ENCODE data around the gene CWF19L2.
A peak's percentile ranks its signal among the peaks of the same experiment; 100 is the strongest.
"Not testable (repeated sequence)": the region's sequence is repeated elsewhere in the genome, so short reads cannot be mapped to it uniquely, and the experiment has no call there.

CWF19L2 gene

DNA sequence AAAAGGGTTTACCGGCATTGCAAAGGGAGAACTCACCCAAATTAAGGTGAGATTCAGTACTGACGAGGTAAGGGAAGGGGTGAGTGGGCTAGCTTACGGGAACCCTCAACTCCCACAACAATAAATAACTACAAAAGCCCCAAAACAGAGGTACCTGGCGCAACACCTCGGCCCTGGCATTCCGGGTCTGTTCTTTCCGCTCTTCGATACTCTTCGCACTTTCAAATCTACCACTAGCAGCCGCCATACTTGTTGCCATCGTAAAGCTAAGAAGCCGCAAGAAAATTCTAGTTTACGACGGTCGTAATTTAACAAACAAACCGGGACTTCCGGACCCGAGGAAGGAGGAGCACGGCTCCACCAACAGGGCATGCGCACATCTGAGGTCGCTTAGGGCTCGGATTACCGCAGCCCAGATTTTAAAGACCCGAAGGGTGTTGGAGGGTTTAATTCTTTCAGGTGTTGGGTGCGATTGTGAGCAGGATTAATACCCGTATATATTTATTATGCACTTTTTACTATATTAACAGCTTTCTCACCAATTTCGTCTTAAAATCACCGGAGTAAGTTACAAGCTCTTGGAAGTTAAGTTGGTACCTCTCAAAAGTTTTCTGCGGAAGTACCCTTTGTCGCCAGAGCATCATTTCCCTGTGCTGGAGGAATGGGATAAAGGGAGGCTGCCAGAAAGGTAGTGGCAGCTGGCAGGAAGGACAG is at the start of gene CWF19L2:
CWF19L2 (minus strand) TSS at position 268 of the 714 bp plus-strand sequence; CDS start at position 259, 9 bp downstream.
- DNase-seq = peak; percentile 98

DNA sequence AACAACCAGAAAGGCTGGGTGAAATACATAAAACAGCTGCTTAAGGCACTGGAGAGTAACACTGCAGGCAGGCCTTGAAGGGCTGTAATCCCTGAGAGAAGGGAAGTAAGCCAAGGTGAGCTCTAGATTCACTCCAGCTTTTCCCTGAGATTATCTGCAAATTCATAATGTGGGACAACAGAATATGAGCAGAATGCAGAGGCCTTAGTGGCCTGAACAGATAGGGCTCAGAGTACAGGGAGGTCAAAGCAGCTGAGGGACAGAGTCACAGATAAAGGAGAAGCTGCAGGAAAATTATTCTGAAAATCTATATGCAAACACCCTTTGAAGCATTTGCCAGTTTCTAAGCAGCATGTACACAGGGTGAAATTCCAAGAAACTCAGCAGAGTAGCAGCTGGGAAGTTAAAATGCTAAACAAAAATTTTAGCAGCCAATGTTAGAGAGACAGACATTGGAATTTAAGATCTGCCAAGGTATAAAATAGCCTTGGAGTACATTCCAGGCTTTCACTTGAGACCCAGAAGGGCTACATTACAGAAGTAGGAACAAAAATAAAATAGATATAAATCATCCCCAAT is 48.1 kb upstream of the CWF19L2 start:
- DNase-seq = no peak

DNA sequence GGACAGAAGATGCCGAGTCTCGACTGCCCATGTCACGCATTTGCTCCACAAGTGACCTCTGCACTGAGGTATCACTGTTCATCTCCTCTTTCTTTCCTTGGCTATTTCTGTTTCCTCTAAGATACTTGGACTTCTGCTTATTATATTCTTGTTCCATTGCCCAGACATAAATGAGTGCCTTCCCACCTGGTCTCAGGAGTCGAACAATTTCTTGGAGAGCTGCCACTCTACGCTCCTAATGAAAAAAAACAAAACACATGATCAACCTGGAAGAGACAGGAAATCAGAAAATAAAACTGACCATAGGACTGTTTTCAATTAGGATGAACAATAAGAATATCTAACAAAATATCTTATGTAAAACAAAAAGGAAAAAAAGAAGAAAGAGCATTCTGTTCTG is 47.4 kb upstream of the CWF19L2 start:
- DNase-seq = no peak

DNA sequence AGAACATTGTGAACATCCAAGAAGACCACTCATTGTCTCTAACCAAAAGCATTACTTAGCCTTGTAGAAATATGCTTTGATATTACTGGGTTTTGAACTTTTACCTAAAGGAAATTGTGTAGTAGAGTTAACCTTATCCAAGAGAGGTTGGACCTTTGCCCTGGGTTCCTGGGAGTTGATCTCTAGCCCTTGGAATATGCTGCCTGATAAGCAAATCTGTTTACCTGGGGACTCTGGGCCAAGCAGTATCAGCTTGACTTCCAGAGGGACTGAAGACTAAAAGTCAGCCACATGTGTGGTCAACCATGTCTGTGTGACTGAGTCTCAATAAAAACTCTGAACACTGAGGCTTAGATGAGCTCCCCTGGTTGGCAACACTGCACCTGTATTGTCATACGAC is 44.1 kb upstream of the CWF19L2 start:
- DNase-seq = no peak

GRCh38 chr11:107497371-107497770 is 39.7 kb upstream of the CWF19L2 start:
- not testable (repeated sequence) for DNase-seq

GRCh38 chr11:107496011-107496410 is 38.4 kb upstream of the CWF19L2 start:
- DNase-seq = no peak

- DNase-seq = no peak
These were observed 36.4 kb upstream of the CWF19L2 start for GRCh38 chr11:107494055-107494454.

DNA sequence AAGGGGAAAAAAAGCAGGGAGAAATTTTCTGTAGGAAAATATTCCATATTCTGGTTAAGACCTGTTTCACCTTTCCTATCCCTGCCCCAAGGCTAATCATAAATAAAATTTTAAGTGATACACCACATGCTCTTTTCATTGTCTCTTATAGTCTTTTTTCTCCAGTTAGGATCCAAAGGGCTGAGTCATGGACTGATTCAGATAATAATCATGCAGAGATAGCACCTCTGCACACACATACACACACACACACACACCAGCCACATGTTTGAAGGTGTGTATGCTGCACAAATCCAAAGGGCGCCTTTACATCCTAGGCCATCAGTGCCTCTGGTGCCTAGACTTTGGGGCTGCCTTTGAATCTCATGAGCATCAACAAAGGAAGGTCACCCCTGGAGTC is 35.5 kb upstream of the CWF19L2 start:
- no peak for DNase-seq

GRCh38 chr11:107490836-107491235 is 33.2 kb upstream of the CWF19L2 start:
- no peak for DNase-seq

DNA sequence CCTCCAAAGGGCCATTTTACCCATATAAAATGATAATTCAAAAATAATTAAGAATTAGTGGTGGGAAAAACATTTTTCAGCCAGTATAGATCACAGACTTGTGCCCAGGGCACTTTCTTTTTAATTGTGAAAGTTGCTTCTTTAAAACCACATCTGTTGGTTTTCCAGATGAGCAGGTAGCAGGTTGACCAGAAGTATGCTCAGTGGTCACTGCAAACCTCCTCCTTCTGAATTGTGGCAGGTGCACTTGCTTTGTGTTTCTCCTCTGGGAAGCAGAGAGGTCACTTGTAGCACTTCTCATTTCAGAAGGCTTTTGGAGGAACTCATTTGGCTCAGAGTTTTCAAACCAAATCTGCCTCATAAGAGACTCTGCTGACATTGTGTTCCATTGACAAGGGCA is 24.6 kb upstream of the CWF19L2 start:
- DNase-seq = no peak

DNA sequence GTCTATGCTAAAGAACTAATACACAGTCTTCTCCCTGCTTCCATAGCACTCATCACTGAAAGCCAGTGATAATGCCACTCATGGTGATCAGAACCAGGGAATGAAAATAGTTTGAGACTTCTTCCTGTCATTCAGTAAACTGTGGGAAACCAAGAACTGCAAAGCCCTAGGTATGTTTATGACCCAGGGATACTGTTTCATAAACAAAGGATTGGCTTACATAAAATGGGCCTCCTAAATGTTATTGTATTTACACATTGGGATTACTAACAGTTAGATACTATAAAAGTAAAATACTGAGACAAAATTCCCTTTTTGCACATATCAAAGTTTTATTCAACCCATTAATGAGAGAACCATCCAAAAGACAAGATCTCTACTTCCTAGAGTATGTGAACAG is 21.3 kb upstream of the CWF19L2 start:
- DNase-seq = no peak

DNA sequence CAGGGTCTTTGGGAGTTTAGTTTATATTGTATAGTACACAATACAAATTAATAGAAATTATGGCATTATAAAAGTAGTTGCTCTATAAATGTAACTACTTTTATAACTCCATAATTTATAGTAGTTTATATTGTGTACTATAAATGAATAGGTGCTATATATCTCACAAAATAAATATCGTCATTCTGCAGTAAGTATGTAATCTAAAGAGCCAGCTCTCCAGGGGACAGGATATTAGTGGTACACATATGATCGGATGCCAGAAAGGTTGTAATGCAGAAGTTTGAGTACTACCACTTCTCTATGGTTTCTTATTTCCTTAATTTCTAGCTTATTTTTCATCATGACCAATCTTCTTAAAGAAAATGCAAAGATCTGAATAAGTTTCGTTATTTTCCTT is 20.2 kb upstream of the CWF19L2 start:
- no peak for DNase-seq

DNA sequence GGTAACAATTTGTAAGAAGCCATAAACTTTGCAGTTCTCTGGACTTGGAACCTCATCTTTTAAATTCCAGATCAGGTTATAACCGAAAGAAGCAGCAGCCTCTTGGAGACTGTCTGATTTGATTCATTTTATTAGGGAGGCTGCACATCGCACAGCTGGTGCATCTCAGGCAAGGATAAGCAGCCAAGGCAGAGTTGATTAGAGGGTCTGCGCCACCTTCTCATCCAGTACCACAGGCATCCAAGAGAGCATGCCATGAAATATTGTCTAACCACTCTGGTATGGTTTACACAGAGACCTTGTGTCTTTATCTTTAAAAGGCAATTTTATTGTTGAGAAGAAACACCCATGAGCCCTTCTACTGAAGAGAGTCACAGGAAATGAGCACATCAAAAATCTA is 16.2 kb upstream of the CWF19L2 start:
- no peak for DNase-seq

- DNase-seq = no peak
These were observed 15.3 kb upstream of the CWF19L2 start for GRCh38 chr11:107472966-107473365.

DNA sequence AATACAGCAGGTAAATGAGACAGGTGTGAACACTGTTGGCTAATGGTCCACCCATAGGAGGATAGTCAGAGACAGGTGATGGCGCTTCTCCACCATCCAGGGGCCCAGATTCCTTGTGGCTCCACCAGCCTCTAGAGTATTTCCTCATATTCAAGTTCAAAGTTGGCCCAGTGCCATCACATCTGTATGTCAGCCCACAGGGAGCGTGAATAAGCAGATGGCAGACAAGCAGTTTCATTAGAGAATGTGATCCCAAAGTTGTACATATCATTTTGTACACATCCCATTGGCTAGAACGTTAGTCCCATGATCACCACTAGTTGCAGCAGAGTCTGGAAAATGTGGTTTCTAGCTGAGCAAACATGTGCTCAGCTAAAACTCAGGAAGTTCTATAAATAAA is 11.0 kb upstream of the CWF19L2 start:
- DNase-seq = no peak

DNA sequence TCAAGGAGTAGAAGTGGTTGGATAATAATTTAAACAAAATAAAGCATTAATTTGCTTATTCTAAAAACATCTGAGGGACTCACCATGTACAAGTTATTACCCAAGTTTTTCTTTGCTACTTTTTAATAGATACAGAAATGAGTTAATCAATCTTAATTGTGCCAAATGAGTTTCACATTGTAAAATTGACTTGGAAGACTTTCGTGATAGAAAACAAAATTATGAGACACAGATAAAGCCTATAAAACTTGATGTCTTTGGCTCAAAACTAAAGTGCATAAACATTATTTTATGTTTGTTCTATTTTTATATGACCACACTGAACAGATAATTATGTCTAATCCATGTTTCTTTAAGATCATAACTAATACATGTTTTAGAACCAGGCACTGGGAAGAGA is 10.1 kb upstream of the CWF19L2 start:
- DNase-seq = no peak

GRCh38 chr11:107466275-107466866 is 8.7 kb upstream of the CWF19L2 start:
- DNase-seq = not testable (repeated sequence)

- no peak for DNase-seq
These were observed 444 bp downstream of the CWF19L2 start for GRCh38 chr11:107457205-107457557.

DNA sequence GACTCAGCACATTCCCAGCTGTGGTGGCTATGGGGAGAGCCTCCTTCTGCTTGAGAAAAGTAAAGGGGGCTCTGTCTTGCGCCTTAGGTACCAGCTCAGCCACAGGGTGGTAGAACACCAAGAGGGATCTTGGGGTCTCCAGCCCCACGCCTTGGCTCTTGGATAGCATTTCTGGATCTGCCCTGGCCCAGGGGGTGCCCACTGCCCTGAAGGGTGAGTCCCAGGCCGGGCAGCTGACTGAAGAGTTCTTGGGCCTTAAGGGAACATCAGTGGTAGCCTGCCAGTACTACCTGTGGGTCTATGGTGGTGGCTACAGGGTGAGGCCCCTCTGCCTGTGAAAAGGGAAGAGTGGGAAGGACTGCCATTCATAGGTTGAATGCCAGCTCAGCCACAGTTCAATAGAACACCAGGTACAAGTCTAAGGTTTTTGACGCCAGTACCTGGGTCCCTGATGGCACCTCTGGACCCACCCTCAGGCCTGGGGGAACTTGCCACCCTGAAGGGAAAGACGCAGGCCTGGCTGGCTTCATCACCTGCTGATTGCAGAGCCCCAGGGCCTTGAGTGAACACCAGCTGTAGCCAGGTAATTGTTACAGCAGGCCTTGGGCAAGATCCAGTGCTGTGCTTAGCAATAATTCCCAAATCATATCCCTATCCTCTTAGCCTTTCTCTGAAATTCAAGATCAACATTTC is 3.9 kb downstream of the CWF19L2 start:
- DNase-seq = no peak

DNA sequence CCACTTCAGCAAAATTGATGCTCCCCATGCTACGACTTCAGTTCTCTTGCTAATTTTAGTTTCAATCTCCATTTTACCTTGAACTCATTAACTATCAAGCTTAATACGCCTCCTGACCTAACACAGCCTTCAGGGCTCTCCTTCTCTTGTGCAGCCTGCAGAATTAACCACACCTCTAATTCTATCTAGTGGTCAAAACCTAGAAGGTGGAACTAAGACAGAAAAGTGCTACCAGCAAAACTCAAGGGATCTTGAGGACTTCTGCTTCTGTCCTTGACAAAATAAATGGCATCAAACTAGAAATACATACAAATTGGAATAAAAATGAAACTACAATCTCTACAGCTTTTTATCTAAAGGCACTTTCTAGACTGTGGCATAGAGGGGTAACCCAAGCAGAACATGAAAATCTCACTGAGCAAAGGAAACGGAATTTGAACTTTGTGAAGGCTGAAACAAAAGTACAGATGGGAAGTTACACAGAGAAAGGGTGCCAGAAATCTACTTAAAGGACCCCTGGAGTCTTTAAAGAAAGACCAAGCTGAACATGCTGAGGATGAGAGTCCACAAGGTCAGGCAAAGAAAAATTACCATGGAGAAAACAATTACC is 10.7 kb downstream of the CWF19L2 start:
- DNase-seq = no peak

GRCh38 chr11:107442715-107443215 is 14.9 kb downstream of the CWF19L2 start:
- DNase-seq = no peak

GRCh38 chr11:107439586-107440167 is 17.9 kb downstream of the CWF19L2 start:
- no peak for DNase-seq

- no peak for DNase-seq
These were observed 19.5 kb downstream of the CWF19L2 start for GRCh38 chr11:107438148-107438547.
